Testis (tissue), 3 donors: Measurements from ENCODE around the gene SLC18A2. TPM values are rescaled to one million over a fixed set of nuclear protein-coding genes. Genes with fewer than 3 reads are reported as not detected.

Experiments used
- DNase-seq: peaks from one replicate; pipeline ENCODE4 v3.0.0-alpha.2; 2019
- H3K27ac ChIP-seq, 2 donors: fragments of 200-600 bp; sonication (generic); one replicate each; pipeline ENCODE4 v1.5.1; 2019
- H3K27me3 ChIP-seq: fragments of 200-600 bp; sonication (generic); one replicate; pipeline ENCODE4 v1.5.1; 2019
- H3K36me3 ChIP-seq: fragments of 200-600 bp; sonication (generic); one replicate; pipeline ENCODE4 v1.5.1; 2017; ENCODE audit warnings: low read depth; ENCODE audit errors: missing control alignments
- H3K4me1 ChIP-seq: fragments of 200-600 bp; sonication (generic); one replicate; pipeline ENCODE4 v1.5.1; 2019
- H3K4me3 ChIP-seq, 2 donors: fragments of 200-600 bp; sonication (generic); one replicate each; pipeline ENCODE4 v1.5.1; 2017 to 2019
- H3K9me3 ChIP-seq: fragments of 200-600 bp; sonication (generic); one replicate; pipeline ENCODE4 v1.5.1; 2017
- CTCF ChIP-seq, 3 experiments: fragments of 450-650 bp in 2 of 3; fragments of 200-600 bp in 1 of 3; sonication (generic) in 1 of 3; IDR thresholded peaks; one replicate each; pipeline ENCODE4 v1.5.1; 2016 to 2019; ENCODE audit warnings: antibody characterized with exemption in 3 of 3, mild to moderate bottlenecking in 2 of 3, moderate library complexity in 1 of 3
- POLR2A ChIP-seq: fragments of 450-650 bp; IDR thresholded peaks from one replicate; pipeline ENCODE4 v1.6.1; 2017; ENCODE audit warnings: antibody characterized with exemption, mild to moderate bottlenecking, moderate library complexity
- WGBS, 2 donors: methylation state at CpG; one replicate each; pipeline ENCODE4 v1.1.5; 2018; 5-methylcytosine and 5-hydroxymethylcytosine counted together
- intact Hi-C: fragments of 100-400 bp; cut with DNase I; formaldehyde crosslinking; loops from one replicate; pipeline ENCODE4 v1.15.1; 2023; ENCODE audit warnings: low total_unique reads
- polyA plus RNA-seq: library from polyadenylated mRNA; stranded (reverse); fragments of 350-450 nt; fragmentation: Illumina TruSeq; extraction: RNeasy Lipid Tissue Mini Kit (QIAGEN cat#74804); gene quantifications from one replicate; pipeline ENCODE4 v1.2.3, GENCODE V29; 2014; ENCODE audit warnings: low read depth, low replicate concordance; ENCODE audit not compliant: insufficient read depth
- total RNA-seq, 2 donors: library from RNA; depleted of rRNA; stranded (reverse); fragments of >200 nt; gene quantifications; one replicate each; pipeline ENCODE4 v1.2.3, GENCODE V29; 2016

SLC18A2 gene
- total and polyA plus RNA-seq, 3 donors from 2014 or later = 1.9 to 2.4 (median 2.0) TPM

- intact Hi-C loops = loop anchor here (10.0 kb wide), 1 partner anchor 86 kb away; no protein-coding TSS in a partner anchor
- no peaks in the 10 kb centered on the region for H3K27me3 ChIP-seq
- no peak overlapping the region for H3K4me3 ChIP-seq
- 90 to 94% methylated on average over 5 of the region's 5 CpGs for WGBS, 2 donors
- H3K27ac ChIP-seq = no peak overlapping the region
- no peak for DNase-seq
- H3K9me3 ChIP-seq = no peaks in the 10 kb centered on the region
- H3K36me3 ChIP-seq = no peaks in the 10 kb centered on the region
- H3K4me1 ChIP-seq = no peaks in the 10 kb centered on the region
- no peak for TF ChIP-seq CTCF (IDR thresholded peaks at IDR 0.05)
- TF ChIP-seq POLR2A = no peak
Measured at GRCh38 chr10:117311261-117311660, 70.3 kb downstream of the SLC18A2 start.

- WGBS, 2 donors = 96 to 97% methylated on average over 4 of the region's 4 CpGs
- Histone ChIP-seq H3K9me3 (no peaks in the 10 kb centered on the region), H3K27me3 (no peaks in the 10 kb centered on the region), H3K4me1 (no peaks in the 10 kb centered on the region), H3K36me3 (no peaks in the 10 kb centered on the region), H3K27ac (no peak overlapping the region), H3K4me3 (no peak overlapping the region)
- intact Hi-C loops = loop anchor here (10.0 kb wide), 1 partner anchor 88 kb away; no protein-coding TSS in a partner anchor
- no peak for TF ChIP-seq CTCF (IDR thresholded peaks at IDR 0.05)
- TF ChIP-seq POLR2A = no peak
- no peak for DNase-seq
Measured at GRCh38 chr10:117312430-117312829, 71.5 kb downstream of the SLC18A2 start.

- H3K27ac ChIP-seq = no peak overlapping the region
- H3K4me3 ChIP-seq = no peak overlapping the region
- intact Hi-C loops = loop anchor here (10.0 kb wide), 1 partner anchor 89 kb away; no protein-coding TSS in a partner anchor
- no peaks in the 10 kb centered on the region for H3K36me3 ChIP-seq
- TF ChIP-seq POLR2A (no peak), CTCF (IDR thresholded peaks at IDR 0.05) (no peak)
- H3K4me1 ChIP-seq = no peaks in the 10 kb centered on the region
- H3K27me3 ChIP-seq = no peaks in the 10 kb centered on the region
- 91 to 97% methylated on average over 1 of the region's 1 CpG for WGBS, 2 donors
- no peaks in the 10 kb centered on the region for H3K9me3 ChIP-seq
- DNase-seq = no peak
Measured at GRCh38 chr10:117313641-117314040, 72.7 kb downstream of the SLC18A2 start.

- no peaks in the 10 kb centered on the region for H3K36me3 ChIP-seq
Measured at GRCh38 chr10:117316701-117317100, 75.8 kb downstream of the SLC18A2 start.

More at GRCh38 chr10:117316701-117317100, 75.8 kb downstream of the SLC18A2 start:
- H3K27ac ChIP-seq = no peak overlapping the region
- no peaks in the 10 kb centered on the region for H3K27me3 ChIP-seq
- 98 to 99% methylated on average over 2 of the region's 2 CpGs for WGBS, 2 donors
- intact Hi-C loops = loop anchor here (10.0 kb wide), 1 partner anchor 92 kb away; no protein-coding TSS in a partner anchor
- TF ChIP-seq CTCF (IDR thresholded peaks at IDR 0.05) (no peak), POLR2A (no peak)
- DNase-seq = no peak
- H3K4me3 ChIP-seq = no peak overlapping the region
- H3K9me3 ChIP-seq = no peaks in the 10 kb centered on the region
- H3K4me1 ChIP-seq = no peaks in the 10 kb centered on the region
